ENCODE data around the gene TSHZ2. TPM values are rescaled to one million over a fixed set of nuclear protein-coding genes. Genes with fewer than 3 reads are reported as not detected.

The TSHZ2 gene
- total RNA-seq, 1 experiment from 2014 or later: 0.20 TPM

DNA sequence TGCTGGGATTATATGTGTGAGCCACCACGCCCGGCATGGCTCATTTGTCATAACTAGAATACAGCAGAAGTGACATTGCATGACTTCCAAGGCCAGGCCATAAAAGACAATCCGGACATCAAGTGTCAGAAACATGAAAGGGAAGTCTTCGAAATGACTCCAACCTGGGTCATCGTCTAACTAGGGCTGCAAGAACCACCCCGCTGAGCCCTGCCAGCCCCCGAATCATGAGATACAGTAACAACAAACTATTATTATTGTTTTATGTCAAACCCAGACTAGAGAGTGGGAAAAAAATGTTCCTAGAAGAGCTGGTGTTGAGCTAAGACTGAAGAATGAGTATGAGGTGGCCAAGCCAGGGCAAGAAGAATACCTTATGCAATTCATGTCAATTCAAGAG is 561.9 kb downstream of the TSHZ2 start:
- TF ChIP-seq, protein P1, sequence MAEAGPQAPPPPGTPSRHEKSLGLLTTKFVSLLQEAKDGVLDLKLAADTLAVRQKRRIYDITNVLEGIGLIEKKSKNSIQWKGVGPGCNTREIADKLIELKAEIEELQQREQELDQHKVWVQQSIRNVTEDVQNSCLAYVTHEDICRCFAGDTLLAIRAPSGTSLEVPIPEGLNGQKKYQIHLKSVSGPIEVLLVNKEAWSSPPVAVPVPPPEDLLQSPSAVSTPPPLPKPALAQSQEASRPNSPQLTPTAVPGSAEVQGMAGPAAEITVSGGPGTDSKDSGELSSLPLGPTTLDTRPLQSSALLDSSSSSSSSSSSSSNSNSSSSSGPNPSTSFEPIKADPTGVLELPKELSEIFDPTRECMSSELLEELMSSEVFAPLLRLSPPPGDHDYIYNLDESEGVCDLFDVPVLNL (CRISPR knock-in tag; IDR thresholded peaks at IDR 0.05; ENCODE audit: borderline replicate concordance, low read depth): no peak
- no peak for TF ChIP-seq SP1 (CRISPR knock-in tag; conservative IDR thresholded peaks at IDR 0.05)
- no peak overlapping the region for H3K4me3 Mint-ChIP-seq
- no peak for DNase-seq (ENCODE audit: low spot score)
- H3K4me1 Mint-ChIP-seq: 0 out of 2 replicates have a peak, but pooled peaks cover 2% of the 10 kb centered on the region
- no peak for ATAC-seq
- no peaks in the 10 kb centered on the region for H3K36me3 Mint-ChIP-seq
- H3K27ac Mint-ChIP-seq: no peak overlapping the region
- ChIA-PET POLR2A (no interaction called here), CTCF (no interaction called here)
- peaks cover 7% of the 10 kb centered on the region; the same call in 1 of the 2 replicates for H3K9me3 Mint-ChIP-seq
- H3K27me3 Mint-ChIP-seq (ENCODE audit: low read depth): no peaks in the 10 kb centered on the region; the same call in 1 of the 2 replicates

DNA sequence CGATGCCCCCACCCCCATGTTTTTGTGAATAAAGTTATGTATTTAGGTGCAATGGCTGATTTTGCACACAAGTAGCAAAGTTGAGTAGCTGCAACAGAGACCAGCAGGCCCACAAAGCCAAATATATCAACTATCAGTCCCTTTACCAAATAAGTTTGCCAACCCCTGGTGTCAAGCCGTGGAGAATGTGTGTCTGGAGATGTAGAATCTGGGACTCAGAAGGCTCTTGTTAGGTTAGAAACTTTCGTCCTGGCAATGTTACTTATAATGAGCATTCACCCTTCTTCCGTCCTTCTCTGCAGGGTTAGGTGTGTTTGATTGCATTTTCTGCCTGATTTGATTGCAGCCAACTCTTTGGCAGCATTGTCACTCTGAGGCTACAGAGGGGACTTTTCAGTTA is 563.7 kb downstream of the TSHZ2 start:
- Mint-ChIP-seq H3K27ac (peak overlapping the region; percentile 54), H3K27me3 (ENCODE audit: low read depth) (no peaks in the 10 kb centered on the region; the same call in 1 of the 2 replicates)
- POLR2A ChIA-PET: no interaction called here

More for the DNA sequence above, 563.7 kb downstream of the TSHZ2 start:
- no peak overlapping the region for H3K4me3 Mint-ChIP-seq
- CTCF ChIA-PET: interaction anchor here (2.5 kb wide), 1 partner anchor 12 kb away, joined by 10 read pairs; no protein-coding TSS in a partner anchor
- 0 out of 2 replicates have a peak, but pooled peaks cover 2% of the 10 kb centered on the region for H3K4me1 Mint-ChIP-seq
- no peak for DNase-seq (ENCODE audit: low spot score)
- no peak for ATAC-seq
- no peaks in the 10 kb centered on the region for H3K36me3 Mint-ChIP-seq
- TF ChIP-seq, protein P2, sequence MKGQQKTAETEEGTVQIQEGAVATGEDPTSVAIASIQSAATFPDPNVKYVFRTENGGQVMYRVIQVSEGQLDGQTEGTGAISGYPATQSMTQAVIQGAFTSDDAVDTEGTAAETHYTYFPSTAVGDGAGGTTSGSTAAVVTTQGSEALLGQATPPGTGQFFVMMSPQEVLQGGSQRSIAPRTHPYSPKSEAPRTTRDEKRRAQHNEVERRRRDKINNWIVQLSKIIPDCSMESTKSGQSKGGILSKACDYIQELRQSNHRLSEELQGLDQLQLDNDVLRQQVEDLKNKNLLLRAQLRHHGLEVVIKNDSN (CRISPR knock-in tag; IDR thresholded peaks at IDR 0.05): no peak
- TF ChIP-seq USF2 (CRISPR knock-in tag; IDR thresholded peaks at IDR 0.05): no peak
- no peak for TF ChIP-seq ZNF281 (CRISPR knock-in tag; IDR thresholded peaks at IDR 0.05)
- TF ChIP-seq AR (CRISPR knock-in tag; IDR thresholded peaks at IDR 0.05): no peak
- TF ChIP-seq ZNF121 (CRISPR knock-in tag; IDR thresholded peaks at IDR 0.05): no peak
- no peak for TF ChIP-seq SP1 (CRISPR knock-in tag; conservative IDR thresholded peaks at IDR 0.05)
- no peak for TF ChIP-seq SMAD4 (CRISPR knock-in tag; IDR thresholded peaks at IDR 0.05)
- no peak for TF ChIP-seq EMX1 (CRISPR knock-in tag; IDR thresholded peaks at IDR 0.05)
- no peak for TF ChIP-seq IRF1 (CRISPR knock-in tag; IDR thresholded peaks at IDR 0.05)
- TF ChIP-seq, protein P3, sequence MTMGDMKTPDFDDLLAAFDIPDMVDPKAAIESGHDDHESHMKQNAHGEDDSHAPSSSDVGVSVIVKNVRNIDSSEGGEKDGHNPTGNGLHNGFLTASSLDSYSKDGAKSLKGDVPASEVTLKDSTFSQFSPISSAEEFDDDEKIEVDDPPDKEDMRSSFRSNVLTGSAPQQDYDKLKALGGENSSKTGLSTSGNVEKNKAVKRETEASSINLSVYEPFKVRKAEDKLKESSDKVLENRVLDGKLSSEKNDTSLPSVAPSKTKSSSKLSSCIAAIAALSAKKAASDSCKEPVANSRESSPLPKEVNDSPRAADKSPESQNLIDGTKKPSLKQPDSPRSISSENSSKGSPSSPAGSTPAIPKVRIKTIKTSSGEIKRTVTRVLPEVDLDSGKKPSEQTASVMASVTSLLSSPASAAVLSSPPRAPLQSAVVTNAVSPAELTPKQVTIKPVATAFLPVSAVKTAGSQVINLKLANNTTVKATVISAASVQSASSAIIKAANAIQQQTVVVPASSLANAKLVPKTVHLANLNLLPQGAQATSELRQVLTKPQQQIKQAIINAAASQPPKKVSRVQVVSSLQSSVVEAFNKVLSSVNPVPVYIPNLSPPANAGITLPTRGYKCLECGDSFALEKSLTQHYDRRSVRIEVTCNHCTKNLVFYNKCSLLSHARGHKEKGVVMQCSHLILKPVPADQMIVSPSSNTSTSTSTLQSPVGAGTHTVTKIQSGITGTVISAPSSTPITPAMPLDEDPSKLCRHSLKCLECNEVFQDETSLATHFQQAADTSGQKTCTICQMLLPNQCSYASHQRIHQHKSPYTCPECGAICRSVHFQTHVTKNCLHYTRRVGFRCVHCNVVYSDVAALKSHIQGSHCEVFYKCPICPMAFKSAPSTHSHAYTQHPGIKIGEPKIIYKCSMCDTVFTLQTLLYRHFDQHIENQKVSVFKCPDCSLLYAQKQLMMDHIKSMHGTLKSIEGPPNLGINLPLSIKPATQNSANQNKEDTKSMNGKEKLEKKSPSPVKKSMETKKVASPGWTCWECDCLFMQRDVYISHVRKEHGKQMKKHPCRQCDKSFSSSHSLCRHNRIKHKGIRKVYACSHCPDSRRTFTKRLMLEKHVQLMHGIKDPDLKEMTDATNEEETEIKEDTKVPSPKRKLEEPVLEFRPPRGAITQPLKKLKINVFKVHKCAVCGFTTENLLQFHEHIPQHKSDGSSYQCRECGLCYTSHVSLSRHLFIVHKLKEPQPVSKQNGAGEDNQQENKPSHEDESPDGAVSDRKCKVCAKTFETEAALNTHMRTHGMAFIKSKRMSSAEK (CRISPR knock-in tag; IDR thresholded peaks at IDR 0.05; ENCODE audit: borderline replicate concordance): no peak
- TF ChIP-seq OVOL2 (CRISPR knock-in tag; IDR thresholded peaks at IDR 0.05; ENCODE audit: borderline replicate concordance): no peak
- TF ChIP-seq ZNF425 (CRISPR knock-in tag; conservative IDR thresholded peaks at IDR 0.05): no peak
- TF ChIP-seq GABPB1 (CRISPR knock-in tag; IDR thresholded peaks at IDR 0.05): no peak
- no peak for TF ChIP-seq ZNF219 (CRISPR knock-in tag; IDR thresholded peaks at IDR 0.05; ENCODE audit: borderline replicate concordance)
- H3K9me3 Mint-ChIP-seq: peaks cover 7% of the 10 kb centered on the region; the same call in 1 of the 2 replicates

Measured in WTC11 (cell line).